Pulmonary artery endothelial cell (primary cell): Measurements from ENCODE around the gene ZNF69. TPM values are rescaled to one million over a fixed set of nuclear protein-coding genes. Genes with fewer than 3 reads are reported as not detected.

Experiments
- total RNA-seq: library from RNA; depleted of rRNA; stranded (reverse); fragments of >200 nt; gene quantifications from 2 replicates; pipeline ENCODE4 v1.2.3, GENCODE V29; 2014

The ZNF69 gene
- total RNA-seq, 1 donor from 2014 or later, result 1.1 TPM

Other genes starting within 250 kb of the ZNF69 start
- 5.1 and 10.2 TPM in 2 replicates for gene ZNF823, start 148.8 kb upstream of the ZNF69 start, total RNA-seq
- gene ZNF441, start 120.8 kb upstream of the ZNF69 start, total RNA-seq, result 8.2 and 8.9 TPM in 2 replicates
- 0.86 and 1.7 TPM in 2 replicates for gene ZNF491, start 89.3 kb upstream of the ZNF69 start, total RNA-seq
- 6.3 and 10.5 TPM in 2 replicates for gene ZNF440, start 73.5 kb upstream of the ZNF69 start, total RNA-seq
- 0.26 and 4.5 TPM in 2 replicates for gene ZNF439, start 39.1 kb upstream of the ZNF69 start, total RNA-seq
- gene ZNF700, start 37.3 kb downstream of the ZNF69 start, total RNA-seq, result 5.8 and 7.1 TPM in 2 replicates
- 0.40 and 1.9 TPM in 2 replicates for gene ZNF763, start 77.3 kb downstream of the ZNF69 start, total RNA-seq
- gene ZNF433, start 147.9 kb downstream of the ZNF69 start, total RNA-seq, result 2.4 and 2.6 TPM in 2 replicates
- 0.26 and 0.56 TPM in 2 replicates for gene ZNF878, start 165.2 kb downstream of the ZNF69 start, total RNA-seq
- 2.8 and 4.9 TPM in 2 replicates for gene ZNF844, start 176.9 kb downstream of the ZNF69 start, total RNA-seq